K562 (cell line): Measurements from ENCODE around the gene MAP7D1. TPM values are rescaled to one million over a fixed set of nuclear protein-coding genes. Genes with fewer than 3 reads are reported as not detected.

Experiments
- CBX1 ChIP-seq: sonication (generic); IDR thresholded peaks from 2 replicates; pipeline ENCODE4 v1.6.1; 2016; ENCODE audit warnings: antibody characterized with exemption, low read depth, mild to moderate bottlenecking
- ELF1 ChIP-seq: fragments of 200-800 bp; sonication (Bioruptor generic); IDR thresholded peaks from 2 replicates; pipeline ENCODE4 v1.6.1; 2016; ENCODE audit warnings: missing genetic modification characterization, missing compliant biosample characterization
- ILK ChIP-seq: fragments of 450-650 bp; IDR thresholded peaks from 2 replicates; pipeline ENCODE4 v1.6.1; 2016; ENCODE audit warnings: missing genetic modification characterization, low read depth, mild to moderate bottlenecking, missing compliant biosample characterization, moderate library complexity, borderline replicate concordance
- KHSRP ChIP-seq: fragments of 450-650 bp; IDR thresholded peaks from 2 replicates; pipeline ENCODE4 v1.6.1; 2017
- NCOA2 ChIP-seq, 2 experiments: fragments of 450-650 bp; IDR thresholded peaks; 2 replicates each; pipeline ENCODE4 v1.6.1; 2018; ENCODE audit warnings: mild to moderate bottlenecking in 2 of 2, moderate library complexity in 1 of 2; ENCODE audit not compliant: partially characterized antibody in 2 of 2
- PTRF ChIP-seq: fragments of 450-650 bp; IDR thresholded peaks from 2 replicates; pipeline ENCODE4 v1.6.1; 2016; ENCODE audit warnings: mild to moderate bottlenecking, missing genetic modification characterization, missing compliant biosample characterization
- PTTG1 ChIP-seq: fragments of 450-650 bp; IDR thresholded peaks from 2 replicates; pipeline ENCODE4 v1.6.1; 2016; ENCODE audit warnings: low read depth, mild to moderate bottlenecking, missing genetic modification characterization, missing compliant biosample characterization
- SIN3B ChIP-seq: fragments of 450-650 bp; IDR thresholded peaks from 2 replicates; pipeline ENCODE4 v1.6.1; 2017; ENCODE audit warnings: low read depth, mild to moderate bottlenecking, moderate library complexity
- ZNF347 ChIP-seq: fragments of 450-650 bp; formaldehyde crosslinking; IDR thresholded peaks from 2 replicates; pipeline ENCODE4 v1.4.0; 2020; ENCODE audit warnings: low read depth, mild to moderate bottlenecking, moderate library complexity
- ZNF444 ChIP-seq: fragments of 250-450 bp; sonication (Bioruptor Pico); IDR thresholded peaks from 2 replicates; pipeline ENCODE4 v1.4.0; 2020; ENCODE audit warnings: mild to moderate bottlenecking, moderate library complexity
- ZNF583 ChIP-seq: fragments of 250-450 bp; sonication (Bioruptor Pico); IDR thresholded peaks from 2 replicates; pipeline ENCODE4 v1.4.0; 2020
- ZNF589 ChIP-seq: fragments of 200-800 bp; sonication (Bioruptor generic); IDR thresholded peaks from 2 replicates; pipeline ENCODE4 v1.6.1; 2016; ENCODE audit warnings: low read depth, missing genetic modification characterization, missing compliant biosample characterization
- polyA plus RNA-seq, 8 experiments: library from polyadenylated mRNA; depleted of rRNA in 4 of 8; stranded (reverse) in 5 of 8; unstranded in 3 of 8; fragments of >200 nt; fragmentation: Nextera tagmentation in 2 of 8; fragmentation: Illumina TruSeq in 1 of 8; extraction: Ambion mirVana in 2 of 8; extraction: Trizol in 1 of 8; gene quantifications; 2 replicates each; pipeline versions ENCODE4 v1.2.1 to v1.2.3, GENCODE V29; 2011 to 2014; ENCODE audit warnings: inconsistent platforms in 1 of 8, missing spikeins in 1 of 8
- total RNA-seq, 7 experiments: library from RNA; depleted of rRNA in 6 of 7; stranded (reverse); fragments of >200 nt in 6 of 7; fragmentation: Illumina TruSeq in 2 of 7; extraction: Trizol in 2 of 7; gene quantifications; 2 replicates each; pipeline versions ENCODE4 v1.2.1 to v1.2.3, GENCODE V29; 2011 to 2021; ENCODE audit warnings: low replicate concordance in 1 of 7
- TF ChIP-seq, protein P1 (sequence below): IDR thresholded peaks from 3 replicates; pipeline ENCODE4 v1.6.1; 2011; ENCODE audit warnings: borderline replicate concordance, mild to moderate bottlenecking, moderate library complexity; ENCODE audit not compliant: insufficient read length; ENCODE audit errors: extremely low read depth
- TF ChIP-seq, protein P2 (sequence below), 3 experiments: IDR thresholded peaks in 2 of 3; conservative IDR thresholded peaks in 1 of 3; 2 replicates each; pipeline ENCODE4 v1.5.1; 2011 to 2012; ENCODE audit warnings: low read length in 3 of 3, mild to moderate bottlenecking in 3 of 3, control low read depth in 2 of 3, improper control_type of control experiment in 1 of 3, inconsistent platforms in 1 of 3, low read depth in 1 of 3, mixed read lengths in 1 of 3, moderate library complexity in 1 of 3; ENCODE audit not compliant: insufficient read depth in 2 of 3
- TF ChIP-seq, protein P3 (sequence below): fragments of 250-450 bp; sonication (Bioruptor Pico); IDR thresholded peaks from 2 replicates; pipeline ENCODE4 v1.9.0; 2021; ENCODE audit warnings: mild to moderate bottlenecking, inconsistent platforms
- TF ChIP-seq, protein P4 (sequence below): fragments of 450-650 bp; formaldehyde crosslinking; IDR thresholded peaks from 2 replicates; pipeline ENCODE4 v1.4.0; 2020; ENCODE audit warnings: mild to moderate bottlenecking, moderate library complexity
- TF ChIP-seq, protein P5 (sequence below): sonication (generic); formaldehyde crosslinking; IDR thresholded peaks from 2 replicates; pipeline ENCODE4 v1.8.1; 2023; ENCODE audit warnings: mild to moderate bottlenecking, missing genetic modification reagents

The MAP7D1 gene
- total and polyA plus RNA-seq, 9 of the 15 experiments (the other 6 are each of a cell fraction or from before 2014, with no cell fraction given), result 3.6 to 108 (median 34.5) TPM

DNA sequence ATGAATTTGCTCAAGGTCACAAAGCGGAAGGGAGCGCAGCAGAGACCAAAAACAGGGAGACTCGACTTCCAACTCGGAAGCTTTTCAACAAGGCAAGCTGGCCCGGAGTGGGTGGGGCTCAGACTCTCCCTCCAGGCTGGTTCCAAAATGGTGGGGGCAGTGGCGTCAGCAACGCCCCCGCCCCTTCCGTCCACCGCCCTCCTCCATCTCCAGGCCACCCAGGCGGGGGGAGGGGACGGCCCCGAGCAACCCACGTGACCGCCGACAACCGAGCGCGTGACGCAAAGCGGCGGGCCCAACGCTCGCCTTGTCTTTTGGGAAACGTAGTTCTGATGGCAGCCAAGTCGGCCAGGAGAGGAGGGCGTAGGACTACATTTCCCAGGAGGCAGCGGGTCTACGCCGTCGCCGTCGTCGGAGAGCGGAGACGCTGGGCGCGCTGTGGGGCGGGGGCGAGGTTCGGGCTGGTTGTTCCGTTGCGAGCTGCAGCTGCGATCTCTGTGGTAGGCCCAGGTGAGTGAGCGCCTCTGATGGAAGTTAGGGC lies 68.1 kb downstream of the MAP7D1 start, which contains the start of gene THRAP3 (continued):
- TF ChIP-seq, protein P1, sequence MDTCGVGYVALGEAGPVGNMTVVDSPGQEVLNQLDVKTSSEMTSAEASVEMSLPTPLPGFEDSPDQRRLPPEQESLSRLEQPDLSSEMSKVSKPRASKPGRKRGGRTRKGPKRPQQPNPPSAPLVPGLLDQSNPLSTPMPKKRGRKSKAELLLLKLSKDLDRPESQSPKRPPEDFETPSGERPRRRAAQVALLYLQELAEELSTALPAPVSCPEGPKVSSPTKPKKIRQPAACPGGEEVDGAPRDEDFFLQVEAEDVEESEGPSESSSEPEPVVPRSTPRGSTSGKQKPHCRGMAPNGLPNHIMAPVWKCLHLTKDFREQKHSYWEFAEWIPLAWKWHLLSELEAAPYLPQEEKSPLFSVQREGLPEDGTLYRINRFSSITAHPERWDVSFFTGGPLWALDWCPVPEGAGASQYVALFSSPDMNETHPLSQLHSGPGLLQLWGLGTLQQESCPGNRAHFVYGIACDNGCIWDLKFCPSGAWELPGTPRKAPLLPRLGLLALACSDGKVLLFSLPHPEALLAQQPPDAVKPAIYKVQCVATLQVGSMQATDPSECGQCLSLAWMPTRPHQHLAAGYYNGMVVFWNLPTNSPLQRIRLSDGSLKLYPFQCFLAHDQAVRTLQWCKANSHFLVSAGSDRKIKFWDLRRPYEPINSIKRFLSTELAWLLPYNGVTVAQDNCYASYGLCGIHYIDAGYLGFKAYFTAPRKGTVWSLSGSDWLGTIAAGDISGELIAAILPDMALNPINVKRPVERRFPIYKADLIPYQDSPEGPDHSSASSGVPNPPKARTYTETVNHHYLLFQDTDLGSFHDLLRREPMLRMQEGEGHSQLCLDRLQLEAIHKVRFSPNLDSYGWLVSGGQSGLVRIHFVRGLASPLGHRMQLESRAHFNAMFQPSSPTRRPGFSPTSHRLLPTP, result no peak
- TF ChIP-seq KHSRP, result 0 out of 2 replicates have a peak, but pooled peaks have one; percentile 11
- TF ChIP-seq ELF1, result peak; percentile 74
- no peak for TF ChIP-seq ZNF444 (CRISPR knock-in tag)
- TF ChIP-seq ZNF347, result no peak
- no peak for TF ChIP-seq ILK (tag)
- TF ChIP-seq, protein P2, sequence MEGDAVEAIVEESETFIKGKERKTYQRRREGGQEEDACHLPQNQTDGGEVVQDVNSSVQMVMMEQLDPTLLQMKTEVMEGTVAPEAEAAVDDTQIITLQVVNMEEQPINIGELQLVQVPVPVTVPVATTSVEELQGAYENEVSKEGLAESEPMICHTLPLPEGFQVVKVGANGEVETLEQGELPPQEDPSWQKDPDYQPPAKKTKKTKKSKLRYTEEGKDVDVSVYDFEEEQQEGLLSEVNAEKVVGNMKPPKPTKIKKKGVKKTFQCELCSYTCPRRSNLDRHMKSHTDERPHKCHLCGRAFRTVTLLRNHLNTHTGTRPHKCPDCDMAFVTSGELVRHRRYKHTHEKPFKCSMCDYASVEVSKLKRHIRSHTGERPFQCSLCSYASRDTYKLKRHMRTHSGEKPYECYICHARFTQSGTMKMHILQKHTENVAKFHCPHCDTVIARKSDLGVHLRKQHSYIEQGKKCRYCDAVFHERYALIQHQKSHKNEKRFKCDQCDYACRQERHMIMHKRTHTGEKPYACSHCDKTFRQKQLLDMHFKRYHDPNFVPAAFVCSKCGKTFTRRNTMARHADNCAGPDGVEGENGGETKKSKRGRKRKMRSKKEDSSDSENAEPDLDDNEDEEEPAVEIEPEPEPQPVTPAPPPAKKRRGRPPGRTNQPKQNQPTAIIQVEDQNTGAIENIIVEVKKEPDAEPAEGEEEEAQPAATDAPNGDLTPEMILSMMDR (IDR thresholded peaks at IDR 0.05 in 2 of 3, conservative IDR thresholded peaks at IDR 0.05 in 1 of 3; ENCODE audit: insufficient read depth in 2 of 3, low read depth in 1 of 3, low read length in 3 of 3), result 0 out of 6 replicates have a peak, but pooled peaks of 1 of the 3 experiments have one; percentile 7
- TF ChIP-seq, protein P3, sequence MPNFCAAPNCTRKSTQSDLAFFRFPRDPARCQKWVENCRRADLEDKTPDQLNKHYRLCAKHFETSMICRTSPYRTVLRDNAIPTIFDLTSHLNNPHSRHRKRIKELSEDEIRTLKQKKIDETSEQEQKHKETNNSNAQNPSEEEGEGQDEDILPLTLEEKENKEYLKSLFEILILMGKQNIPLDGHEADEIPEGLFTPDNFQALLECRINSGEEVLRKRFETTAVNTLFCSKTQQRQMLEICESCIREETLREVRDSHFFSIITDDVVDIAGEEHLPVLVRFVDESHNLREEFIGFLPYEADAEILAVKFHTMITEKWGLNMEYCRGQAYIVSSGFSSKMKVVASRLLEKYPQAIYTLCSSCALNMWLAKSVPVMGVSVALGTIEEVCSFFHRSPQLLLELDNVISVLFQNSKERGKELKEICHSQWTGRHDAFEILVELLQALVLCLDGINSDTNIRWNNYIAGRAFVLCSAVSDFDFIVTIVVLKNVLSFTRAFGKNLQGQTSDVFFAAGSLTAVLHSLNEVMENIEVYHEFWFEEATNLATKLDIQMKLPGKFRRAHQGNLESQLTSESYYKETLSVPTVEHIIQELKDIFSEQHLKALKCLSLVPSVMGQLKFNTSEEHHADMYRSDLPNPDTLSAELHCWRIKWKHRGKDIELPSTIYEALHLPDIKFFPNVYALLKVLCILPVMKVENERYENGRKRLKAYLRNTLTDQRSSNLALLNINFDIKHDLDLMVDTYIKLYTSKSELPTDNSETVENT, result peak; percentile 72
- no peak for TF ChIP-seq NCOA2 (IDR thresholded peaks at IDR 0.05; ENCODE audit: partially characterized antibody in 2 of 2)
- TF ChIP-seq ZNF589 (CRISPR knock-in tag), result peak; percentile 92
- TF ChIP-seq CBX1, result peak; percentile 86; the same call in 1 of the 2 replicates
- no peak for TF ChIP-seq ZNF583 (CRISPR knock-in tag)
- no peak for TF ChIP-seq SIN3B
- TF ChIP-seq, protein P4, sequence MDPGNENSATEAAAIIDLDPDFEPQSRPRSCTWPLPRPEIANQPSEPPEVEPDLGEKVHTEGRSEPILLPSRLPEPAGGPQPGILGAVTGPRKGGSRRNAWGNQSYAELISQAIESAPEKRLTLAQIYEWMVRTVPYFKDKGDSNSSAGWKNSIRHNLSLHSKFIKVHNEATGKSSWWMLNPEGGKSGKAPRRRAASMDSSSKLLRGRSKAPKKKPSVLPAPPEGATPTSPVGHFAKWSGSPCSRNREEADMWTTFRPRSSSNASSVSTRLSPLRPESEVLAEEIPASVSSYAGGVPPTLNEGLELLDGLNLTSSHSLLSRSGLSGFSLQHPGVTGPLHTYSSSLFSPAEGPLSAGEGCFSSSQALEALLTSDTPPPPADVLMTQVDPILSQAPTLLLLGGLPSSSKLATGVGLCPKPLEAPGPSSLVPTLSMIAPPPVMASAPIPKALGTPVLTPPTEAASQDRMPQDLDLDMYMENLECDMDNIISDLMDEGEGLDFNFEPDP (CRISPR knock-in tag), result no peak
- TF ChIP-seq PTTG1 (tag), result no peak
- no peak for TF ChIP-seq PTRF (tag)
- TF ChIP-seq, protein P5, sequence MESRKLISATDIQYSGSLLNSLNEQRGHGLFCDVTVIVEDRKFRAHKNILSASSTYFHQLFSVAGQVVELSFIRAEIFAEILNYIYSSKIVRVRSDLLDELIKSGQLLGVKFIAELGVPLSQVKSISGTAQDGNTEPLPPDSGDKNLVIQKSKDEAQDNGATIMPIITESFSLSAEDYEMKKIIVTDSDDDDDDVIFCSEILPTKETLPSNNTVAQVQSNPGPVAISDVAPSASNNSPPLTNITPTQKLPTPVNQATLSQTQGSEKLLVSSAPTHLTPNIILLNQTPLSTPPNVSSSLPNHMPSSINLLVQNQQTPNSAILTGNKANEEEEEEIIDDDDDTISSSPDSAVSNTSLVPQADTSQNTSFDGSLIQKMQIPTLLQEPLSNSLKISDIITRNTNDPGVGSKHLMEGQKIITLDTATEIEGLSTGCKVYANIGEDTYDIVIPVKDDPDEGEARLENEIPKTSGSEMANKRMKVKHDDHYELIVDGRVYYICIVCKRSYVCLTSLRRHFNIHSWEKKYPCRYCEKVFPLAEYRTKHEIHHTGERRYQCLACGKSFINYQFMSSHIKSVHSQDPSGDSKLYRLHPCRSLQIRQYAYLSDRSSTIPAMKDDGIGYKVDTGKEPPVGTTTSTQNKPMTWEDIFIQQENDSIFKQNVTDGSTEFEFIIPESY (CRISPR knock-in tag), result 0 out of 2 replicates have a peak, but pooled peaks have one; percentile 60
